Measurements from ENCODE around the gene ZFP2.
"Not testable (repeated sequence)": the region's sequence is repeated elsewhere in the genome, so short reads cannot be mapped to it uniquely, and the experiment has no call there.

ZFP2 gene

GRCh38 chr5:178861627-178862026, 34.1 kb upstream of the ZFP2 start:
- no peak for DNase-seq (ENCODE audit: extremely low spot score)
- TF ChIP-seq CTCF (IDR thresholded peaks at IDR 0.05; ENCODE audit: control extremely low read depth, extremely low read depth, low read depth, missing control alignments) = no peak
- ChIA-PET POLR2A (no interaction called here), CTCF (no interaction called here)

GRCh38 chr5:178866946-178867345, 28.8 kb upstream of the ZFP2 start:
- TF ChIP-seq CTCF (IDR thresholded peaks at IDR 0.05; ENCODE audit: control extremely low read depth, extremely low read depth, low read depth, missing control alignments) = no peak
- CTCF ChIA-PET = no interaction called here
- POLR2A ChIA-PET = no interaction called here
- no peak for DNase-seq (ENCODE audit: extremely low spot score)

GRCh38 chr5:178869577-178869976, 26.1 kb upstream of the ZFP2 start:
- ChIA-PET CTCF (no interaction called here), POLR2A (no interaction called here)
- no peak for DNase-seq (ENCODE audit: extremely low spot score)
- TF ChIP-seq CTCF (IDR thresholded peaks at IDR 0.05; ENCODE audit: control extremely low read depth, extremely low read depth, low read depth, missing control alignments) = no peak

GRCh38 chr5:178870411-178870810, 25.3 kb upstream of the ZFP2 start:
- ChIA-PET POLR2A (no interaction called here), CTCF (no interaction called here)
- TF ChIP-seq CTCF (IDR thresholded peaks at IDR 0.05; ENCODE audit: control extremely low read depth, extremely low read depth, low read depth, missing control alignments) = no peak
- no peak for DNase-seq (ENCODE audit: extremely low spot score)

DNA sequence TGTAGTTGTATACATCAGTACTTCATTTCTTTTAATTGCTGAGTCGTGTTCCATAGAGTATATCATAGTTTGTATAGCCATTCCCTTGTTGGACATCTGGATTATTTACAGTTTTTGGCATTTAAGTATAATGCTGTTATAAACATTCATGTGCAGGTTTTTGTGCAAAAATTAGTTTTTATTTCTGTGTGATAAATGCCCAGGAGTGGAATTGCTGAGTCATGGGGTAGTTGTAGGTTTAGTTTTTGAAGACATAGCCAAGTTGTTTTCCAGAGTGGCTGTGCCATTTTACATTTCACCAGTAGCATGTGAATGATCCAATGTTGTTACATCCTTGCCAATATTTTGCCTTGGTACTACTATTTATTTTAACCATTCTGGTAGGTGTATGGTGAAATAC, 23.4 kb upstream of the ZFP2 start:
- ChIA-PET CTCF (no interaction called here), POLR2A (no interaction called here)
- DNase-seq (ENCODE audit: extremely low spot score) = no peak
- no peak for TF ChIP-seq CTCF (IDR thresholded peaks at IDR 0.05; ENCODE audit: control extremely low read depth, extremely low read depth, low read depth, missing control alignments)

- DNase-seq (ENCODE audit: extremely low spot score); CTCF ChIA-PET; POLR2A ChIA-PET: not testable (repeated sequence)
These were observed 12.5 kb upstream of the ZFP2 start for GRCh38 chr5:178883115-178883694.

DNA sequence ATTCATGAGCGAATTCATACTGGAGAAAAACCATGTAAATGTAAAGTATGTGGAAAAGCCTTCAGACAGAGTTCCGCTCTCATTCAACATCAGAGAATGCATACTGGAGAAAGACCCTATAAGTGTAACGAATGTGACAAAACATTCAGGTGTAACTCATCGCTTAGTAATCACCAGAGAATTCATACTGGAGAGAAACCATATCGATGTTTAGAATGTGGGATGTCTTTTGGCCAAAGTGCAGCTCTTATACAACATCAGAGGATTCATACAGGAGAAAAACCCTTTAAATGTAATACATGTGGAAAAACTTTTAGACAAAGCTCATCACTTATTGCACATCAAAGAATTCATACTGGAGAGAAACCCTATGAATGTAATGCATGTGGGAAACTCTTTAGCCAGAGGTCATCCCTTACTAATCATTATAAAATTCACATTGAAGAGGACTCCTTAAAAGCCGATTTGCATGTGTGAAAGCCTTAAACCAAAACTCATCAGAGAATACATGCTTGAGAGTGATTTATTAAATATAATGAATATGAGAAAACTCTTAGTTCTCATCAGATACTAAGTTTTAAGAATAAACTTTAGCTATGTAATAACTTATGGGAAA, 11.8 kb upstream of the ZFP2 start:
- DNase-seq (ENCODE audit: extremely low spot score) = no peak
- no peak for TF ChIP-seq CTCF (IDR thresholded peaks at IDR 0.05; ENCODE audit: control extremely low read depth, extremely low read depth, low read depth, missing control alignments)
- POLR2A ChIA-PET = no interaction called here
- CTCF ChIA-PET = no interaction called here
